ENCODE measurements around the gene CCZ1B.
"Not testable (repeated sequence)": the region's sequence is repeated elsewhere in the genome, so short reads cannot be mapped to it uniquely, and the experiment has no call there.

DNA sequence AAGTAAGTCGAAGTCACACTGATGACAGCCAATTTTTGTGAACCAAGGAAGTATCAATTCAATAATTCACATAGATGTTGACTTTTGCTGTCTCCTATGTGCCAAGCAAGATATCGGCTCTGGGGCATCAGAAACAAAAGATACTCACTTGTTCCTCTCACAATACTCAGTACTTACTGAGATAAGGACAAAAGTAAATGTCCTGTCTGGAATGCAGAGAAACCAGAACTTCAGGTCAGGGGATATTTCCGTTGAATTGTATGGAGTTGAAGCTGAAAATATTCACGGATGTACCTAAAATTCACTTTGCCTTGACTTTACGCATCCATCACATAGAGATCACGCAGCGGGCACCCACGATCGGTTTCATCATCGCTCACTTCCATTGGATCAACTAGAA, 11.0 kb upstream of the CCZ1B start:
- not testable (repeated sequence) for TF ChIP-seq POLR2AphosphoS5, CTCF, POLR2A, EP300 (IDR thresholded peaks at IDR 0.05)
